Measurements from ENCODE around the gene AIFM3. TPM values are rescaled to one million over a fixed set of nuclear protein-coding genes. Genes with fewer than 3 reads are reported as not detected.
A peak's percentile ranks its signal among the peaks of the same experiment; 100 is the strongest.
"Not testable (repeated sequence)": the region's sequence is repeated elsewhere in the genome, so short reads cannot be mapped to it uniquely, and the experiment has no call there.

AIFM3 gene
- total and polyA plus RNA-seq, 2 of the 13 experiments (the other 11 are each of a cell fraction or from before 2014, with no cell fraction given): 9.0 to 15.3 TPM

DNA sequence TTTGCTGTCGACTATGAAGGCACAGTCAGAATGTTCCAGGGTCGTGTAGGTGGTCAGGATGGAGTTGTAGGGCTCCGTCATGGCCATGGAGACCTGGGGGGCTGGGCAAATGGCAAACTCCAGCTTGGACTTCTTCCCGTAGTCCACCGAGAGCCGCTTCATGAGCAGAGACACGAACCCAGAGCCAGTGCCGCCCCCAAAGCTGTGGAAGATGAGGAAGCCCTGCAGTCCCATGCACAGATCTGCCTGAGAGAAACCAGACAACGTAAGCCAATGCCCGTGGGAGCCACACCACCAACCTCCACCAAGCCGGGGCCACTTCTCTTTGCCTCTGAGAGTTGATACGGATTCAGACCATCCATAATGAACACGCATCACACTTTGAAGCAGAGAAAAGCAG lies 42.2 kb downstream of the AIFM3 start:
- H3K27me3 ChIP-seq (ENCODE audit: control insufficient read depth in 1 of 2, insufficient read depth in 2 of 2, low read length in 2 of 2); H3K4me2 ChIP-seq (ENCODE audit: low read depth, low read length); POLR2A ChIA-PET; FAIRE-seq; H3K9me3 ChIP-seq (ENCODE audit: low read length); intact Hi-C loops (cut with micrococcal nuclease; ENCODE audit: unreplicated experiment); H3K36me3 ChIP-seq (replicated peaks in 1 of 2; ENCODE audit: control insufficient read depth in 1 of 2, insufficient read depth in 2 of 2, low read length in 2 of 2); H3K79me2 ChIP-seq (ENCODE audit: insufficient read depth, low read length); H3K9ac ChIP-seq (ENCODE audit: insufficient read depth, low read depth, low read length); H4K20me1 ChIP-seq (ENCODE audit: insufficient read depth, low read length); ATAC-seq; H3K27ac ChIP-seq (ENCODE audit: extremely low read length, insufficient read depth, low read length); in situ Hi-C loops (cut with HindIII; ENCODE audit: extremely low pct_ligation_motif_present, low pct_unique_long_range_greater_than_20kb); H2AFZ ChIP-seq (ENCODE audit: low read length); BruUV-seq (replicated peaks); CTCF ChIA-PET (ENCODE audit: low intra/inter-chr PET ratio, low total read pairs); DNase-seq (ENCODE audit: low spot score); H3K4me3 ChIP-seq (replicated peaks in 1 of 3; ENCODE audit: insufficient read depth in 1 of 3, low read depth in 2 of 3, low read length in 3 of 3): not testable (repeated sequence)
- peaks cover 14% of the 10 kb centered on the region for H3K4me1 ChIP-seq (ENCODE audit: insufficient read depth, low read length)
- 57% methylated on average over 5 of the region's 13 CpGs for WGBS (ENCODE audit: low lambda C conversion rate)

DNA sequence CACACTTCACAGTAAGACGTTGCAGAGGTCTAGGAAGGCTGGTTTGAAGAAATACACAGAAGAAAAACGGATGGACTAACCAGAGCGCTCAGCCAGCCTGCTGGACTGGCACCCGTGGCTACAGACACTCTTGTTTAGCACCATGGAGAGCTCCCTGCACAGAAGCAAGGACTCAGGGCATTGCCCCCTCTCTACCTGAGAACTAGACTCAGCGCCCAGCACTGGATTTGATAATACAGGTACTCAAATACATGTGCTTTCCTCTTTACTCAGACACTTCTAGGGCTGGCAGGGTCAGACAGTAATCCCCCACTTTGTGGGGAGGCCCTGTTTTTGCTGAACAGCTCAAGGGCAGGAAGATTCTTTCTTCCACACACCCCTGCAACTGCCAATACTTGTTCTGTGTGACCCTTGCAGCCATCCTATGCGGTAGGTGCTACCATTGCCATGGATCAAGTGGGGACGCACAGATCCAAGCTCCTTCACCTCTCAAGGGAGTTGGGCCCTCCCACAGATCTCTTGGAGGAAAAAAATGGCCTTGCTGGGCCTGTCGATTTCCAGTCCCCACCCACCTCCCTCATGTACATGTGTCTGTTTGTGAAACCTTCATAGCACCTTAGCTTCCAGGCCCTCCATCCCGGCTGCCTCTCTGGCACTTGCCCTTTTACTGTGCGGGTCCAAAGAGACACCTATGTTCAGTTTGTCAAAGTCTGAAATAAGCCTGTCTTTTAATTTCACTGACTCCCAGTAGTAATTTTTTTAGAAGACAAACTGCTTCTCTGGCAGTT lies 42.8 kb downstream of the AIFM3 start:
- ChIA-PET POLR2A (interaction anchor here (0.7 kb wide), 1 partner anchor 51 kb away, joined by 3 read pairs; no protein-coding TSS in a partner anchor), CTCF (ENCODE audit: low intra/inter-chr PET ratio, low total read pairs) (no interaction called here)
- Histone ChIP-seq H4K20me1 (ENCODE audit: insufficient read depth, low read length) (no peaks in the 10 kb centered on the region), H3K36me3 (replicated peaks in 1 of 2; ENCODE audit: control insufficient read depth in 1 of 2, insufficient read depth in 2 of 2, low read length in 2 of 2) (no peaks in the 10 kb centered on the region), H3K27ac (ENCODE audit: extremely low read length, insufficient read depth, low read length) (no peak overlapping the region), H3K9me3 (ENCODE audit: low read length) (no peaks in the 10 kb centered on the region), H2AFZ (ENCODE audit: low read length) (no peak overlapping the region), H3K4me2 (ENCODE audit: low read depth, low read length) (no peak overlapping the region), H3K79me2 (ENCODE audit: insufficient read depth, low read length) (no peaks in the 10 kb centered on the region), H3K4me3 (replicated peaks in 1 of 3; ENCODE audit: insufficient read depth in 1 of 3, low read depth in 2 of 3, low read length in 3 of 3) (no peak overlapping the region), H3K27me3 (ENCODE audit: control insufficient read depth in 1 of 2, insufficient read depth in 2 of 2, low read length in 2 of 2) (no peaks in the 10 kb centered on the region; a peak in 1 of 5 replicates), H3K4me1 (ENCODE audit: insufficient read depth, low read length) (peaks cover 20% of the 10 kb centered on the region), H3K9ac (ENCODE audit: insufficient read depth, low read depth, low read length) (no peak overlapping the region)
- no TSS peak for BruUV-seq (replicated peaks)
- WGBS (ENCODE audit: low lambda C conversion rate): 26% methylated on average over 10 of the region's 10 CpGs
- ATAC-seq (peak; percentile 90), FAIRE-seq (peak; percentile 48), DNase-seq (ENCODE audit: low spot score) (peak; percentile 65)
- intact Hi-C loops (cut with micrococcal nuclease; ENCODE audit: unreplicated experiment): no loop called here
- in situ Hi-C loops (cut with HindIII; ENCODE audit: extremely low pct_ligation_motif_present, low pct_unique_long_range_greater_than_20kb): no loop called here
- no peak for TF ChIP-seq HNRNPUL1 (IDR thresholded peaks at IDR 0.05; ENCODE audit: low read depth, low read length)
- TF ChIP-seq FOXK2 (IDR thresholded peaks at IDR 0.05): no peak
- TF ChIP-seq, protein P1, sequence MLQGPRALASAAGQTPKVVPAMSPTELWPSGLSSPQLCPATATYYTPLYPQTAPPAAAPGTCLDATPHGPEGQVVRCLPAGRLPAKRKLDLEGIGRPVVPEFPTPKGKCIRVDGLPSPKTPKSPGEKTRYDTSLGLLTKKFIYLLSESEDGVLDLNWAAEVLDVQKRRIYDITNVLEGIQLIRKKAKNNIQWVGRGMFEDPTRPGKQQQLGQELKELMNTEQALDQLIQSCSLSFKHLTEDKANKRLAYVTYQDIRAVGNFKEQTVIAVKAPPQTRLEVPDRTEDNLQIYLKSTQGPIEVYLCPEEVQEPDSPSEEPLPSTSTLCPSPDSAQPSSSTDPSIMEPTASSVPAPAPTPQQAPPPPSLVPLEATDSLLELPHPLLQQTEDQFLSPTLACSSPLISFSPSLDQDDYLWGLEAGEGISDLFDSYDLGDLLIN (CRISPR knock-in tag; IDR thresholded peaks at IDR 0.05; ENCODE audit: borderline replicate concordance): no peak
- TF ChIP-seq, protein P2, sequence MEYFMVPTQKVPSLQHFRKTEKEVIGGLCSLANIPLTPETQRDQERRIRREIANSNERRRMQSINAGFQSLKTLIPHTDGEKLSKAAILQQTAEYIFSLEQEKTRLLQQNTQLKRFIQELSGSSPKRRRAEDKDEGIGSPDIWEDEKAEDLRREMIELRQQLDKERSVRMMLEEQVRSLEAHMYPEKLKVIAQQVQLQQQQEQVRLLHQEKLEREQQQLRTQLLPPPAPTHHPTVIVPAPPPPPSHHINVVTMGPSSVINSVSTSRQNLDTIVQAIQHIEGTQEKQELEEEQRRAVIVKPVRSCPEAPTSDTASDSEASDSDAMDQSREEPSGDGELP (IDR thresholded peaks at IDR 0.05; ENCODE audit: borderline replicate concordance, low read depth): no peak
- TF ChIP-seq PTBP1 (IDR thresholded peaks at IDR 0.05; ENCODE audit: low read depth, low read length, poor library complexity, severe bottlenecking): no peak
- no peak for TF ChIP-seq ZNF549 (CRISPR knock-in tag; IDR thresholded peaks at IDR 0.05)
- TF ChIP-seq ZNF775 (CRISPR knock-in tag; IDR thresholded peaks at IDR 0.05; ENCODE audit: borderline replicate concordance): no peak
- 0 out of 2 replicates have a peak, but pooled peaks have one; percentile 27 for TF ChIP-seq ZNF777 (CRISPR knock-in tag; IDR thresholded peaks at IDR 0.05)
- no peak for TF ChIP-seq TEAD2 (CRISPR knock-in tag; IDR thresholded peaks at IDR 0.05)
- TF ChIP-seq ZFAT (CRISPR knock-in tag; conservative IDR thresholded peaks at IDR 0.05): 0 out of 2 replicates have a peak, but pooled peaks have one; percentile 39
- TF ChIP-seq ZNF616 (CRISPR knock-in tag; IDR thresholded peaks at IDR 0.05; ENCODE audit: low read depth): no peak
- TF ChIP-seq, protein P3, sequence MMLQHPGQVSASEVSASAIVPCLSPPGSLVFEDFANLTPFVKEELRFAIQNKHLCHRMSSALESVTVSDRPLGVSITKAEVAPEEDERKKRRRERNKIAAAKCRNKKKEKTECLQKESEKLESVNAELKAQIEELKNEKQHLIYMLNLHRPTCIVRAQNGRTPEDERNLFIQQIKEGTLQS (CRISPR knock-in tag; IDR thresholded peaks at IDR 0.05): no peak
- TF ChIP-seq HOXA3 (CRISPR knock-in tag; IDR thresholded peaks at IDR 0.05): peak; percentile 44; the same call in 1 of the 2 replicates
- TF ChIP-seq CBX1 (IDR thresholded peaks at IDR 0.05; ENCODE audit: low read depth): no peak
- peak; percentile 86 for TF ChIP-seq SAP130 (CRISPR knock-in tag; IDR thresholded peaks at IDR 0.05; ENCODE audit: low read depth)
